Measurements from ENCODE around the gene CFAP299. TPM values are rescaled to one million over a fixed set of nuclear protein-coding genes. Genes with fewer than 3 reads are reported as not detected.

The CFAP299 gene
- total RNA-seq, 2 experiments from 2014 or later = 0.63 to 3.7 TPM

DNA sequence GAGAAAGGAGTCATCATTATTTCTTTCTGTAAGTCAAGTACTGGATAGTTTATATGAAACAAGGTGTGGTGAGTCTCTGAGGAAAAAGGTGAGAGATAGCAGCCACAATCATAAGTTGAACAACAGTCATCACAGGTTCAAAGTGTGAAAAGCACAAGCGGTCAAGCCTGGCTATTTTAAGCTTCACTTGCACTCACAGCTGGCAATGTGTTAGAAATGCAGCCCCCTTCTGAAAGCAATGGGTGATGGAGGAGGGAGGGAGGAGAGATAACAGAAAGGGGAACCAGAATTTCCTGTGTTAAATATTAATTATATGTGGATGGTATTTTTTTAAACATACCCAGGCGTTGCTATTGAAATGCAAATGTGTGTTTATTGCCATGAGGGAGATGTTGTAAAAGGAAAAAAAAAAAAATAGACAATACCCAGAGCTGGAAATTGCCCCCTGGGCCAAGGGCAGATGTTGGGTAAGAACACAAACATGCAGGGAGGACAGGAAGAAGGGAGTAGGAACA lies 668.1 kb downstream of the CFAP299 start:
- peaks cover 82% of the 10 kb centered on the region for H3K36me3 ChIP-seq (ENCODE audit: insufficient read depth, low read length)
- H3K4me3 ChIP-seq (ENCODE audit: low read depth, low read length, poor library complexity, severe bottlenecking) = peak overlapping the region; percentile 33
- BruUV-seq (replicated peaks) = no TSS peak
- H3K4me1 ChIP-seq (ENCODE audit: insufficient read depth, low read length, poor library complexity, severe bottlenecking) = peaks cover 33% of the 10 kb centered on the region
- peak overlapping the region; percentile 66 for H3K4me2 ChIP-seq (ENCODE audit: low read length)
- peak; percentile 95 for DNase-seq (ENCODE audit: low spot score)
- H3K79me2 ChIP-seq (ENCODE audit: insufficient read depth, low read depth, low read length) = no peaks in the 10 kb centered on the region
- peak overlapping the region; percentile 62; the same call in 1 of the 2 replicates for H2AFZ ChIP-seq (ENCODE audit: low read length)
- no peaks in the 10 kb centered on the region for H3K9me2 ChIP-seq (ENCODE audit: insufficient read depth, low read length)
- CTCF ChIA-PET (ENCODE audit: unreplicated experiment) = interaction anchor here (1.0 kb wide), 1 partner anchor 391 kb away, joined by 3 read pairs; no protein-coding TSS in a partner anchor
- intact Hi-C loops (cut with micrococcal nuclease; ENCODE audit: unreplicated experiment) = loop anchor here (1.0 kb wide), 3 partner anchors 12 to 49 kb away; partner anchors contain the start of gene BMP3
- TF ChIP-seq CTCF (conservative IDR thresholded peaks at IDR 0.05; ENCODE audit: low read length) = no peak
- TF ChIP-seq EZH2phosphoT487 (IDR thresholded peaks at IDR 0.05; ENCODE audit: borderline replicate concordance, low read depth, low read length) = no peak
- POLR2A ChIA-PET = interaction anchor here (0.6 to 6.8 kb wide), 19 partner anchors 9 to 522 kb away, joined by 3 to 72 read pairs (median 4); partner anchors contain the start of gene BMP3
- peak overlapping the region; percentile 96 for H3K27ac ChIP-seq (ENCODE audit: low read depth, low read length, poor library complexity, severe bottlenecking)
- H4K20me1 ChIP-seq (ENCODE audit: insufficient read depth, low read length) = no peaks in the 10 kb centered on the region
- peaks cover 82% of the 10 kb centered on the region for H3K9me3 ChIP-seq (ENCODE audit: low read length)

DNA sequence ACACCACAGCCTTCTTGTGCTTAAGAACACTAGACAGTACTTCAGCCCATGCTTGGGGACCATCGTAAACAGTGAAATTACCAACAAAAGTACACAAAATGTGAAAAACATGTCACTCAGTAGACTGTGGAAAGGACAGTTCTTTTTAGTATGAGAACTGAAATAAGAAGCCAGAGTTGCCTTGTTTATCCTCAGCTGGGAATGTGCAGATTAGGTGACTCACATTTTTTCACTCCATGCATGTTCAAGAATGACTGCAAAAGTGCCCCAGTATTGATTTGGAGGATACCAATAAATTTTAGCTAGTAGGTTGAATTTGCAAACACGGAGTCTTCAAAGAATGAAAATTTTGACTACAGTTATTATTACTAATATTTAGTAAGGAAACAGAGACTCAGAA lies 671.9 kb downstream of the CFAP299 start:
- CTCF ChIA-PET (ENCODE audit: unreplicated experiment) = no interaction called here
- POLR2A ChIA-PET = interaction anchor here (0.9 kb wide), 1 partner anchor 23 kb away, joined by 3 read pairs; the partner anchor contains the start of gene BMP3
- BruUV-seq (replicated peaks) = no TSS peak

More for the DNA sequence above, 671.9 kb downstream of the CFAP299 start:
- Histone ChIP-seq H3K4me3 (ENCODE audit: low read depth, low read length, poor library complexity, severe bottlenecking) (no peak overlapping the region), H3K36me3 (ENCODE audit: insufficient read depth, low read length) (peaks cover 67% of the 10 kb centered on the region), H3K9me2 (ENCODE audit: insufficient read depth, low read length) (no peaks in the 10 kb centered on the region), H4K20me1 (ENCODE audit: insufficient read depth, low read length) (no peaks in the 10 kb centered on the region), H3K4me2 (ENCODE audit: low read length) (no peak overlapping the region), H3K4me1 (ENCODE audit: insufficient read depth, low read length, poor library complexity, severe bottlenecking) (peaks cover 29% of the 10 kb centered on the region), H3K79me2 (ENCODE audit: insufficient read depth, low read depth, low read length) (no peaks in the 10 kb centered on the region), H3K9me3 (ENCODE audit: low read length) (peaks cover 72% of the 10 kb centered on the region), H2AFZ (ENCODE audit: low read length) (no peak overlapping the region), H3K27ac (ENCODE audit: low read depth, low read length, poor library complexity, severe bottlenecking) (no peak overlapping the region)
- TF ChIP-seq CTCF (conservative IDR thresholded peaks at IDR 0.05; ENCODE audit: low read length) (no peak), EZH2phosphoT487 (IDR thresholded peaks at IDR 0.05; ENCODE audit: borderline replicate concordance, low read depth, low read length) (no peak)
- intact Hi-C loops (cut with micrococcal nuclease; ENCODE audit: unreplicated experiment) = no loop called here
- DNase-seq (ENCODE audit: low spot score) = no peak

Other genes with a start within 250 kb of the CFAP299 start
- gene PRDM8, start 138.2 kb upstream of the CFAP299 start, total RNA-seq (2014; rRNA removed; shearing (Covaris generic)) = not detected in 2 replicates
- gene PRDM8, start 138.2 kb upstream of the CFAP299 start, total RNA-seq (2022) = not detected in 2 replicates
- gene FGF5, start 69.1 kb upstream of the CFAP299 start, total RNA-seq (2014; rRNA removed; shearing (Covaris generic)) = not detected in 2 replicates
- 0.06 and 0.07 TPM in 2 replicates for gene FGF5, start 69.1 kb upstream of the CFAP299 start, total RNA-seq (2022)